Gastrocnemius medialis (tissue), 4 donors: Measurements from ENCODE around the gene DNPEP. TPM values are rescaled to one million over a fixed set of nuclear protein-coding genes. Genes with fewer than 3 reads are reported as not detected.
"Not testable (repeated sequence)": the region's sequence is repeated elsewhere in the genome, so short reads cannot be mapped to it uniquely, and the experiment has no call there.

ENCODE experiments used
- ATAC-seq, 2 donors: fragments of 150-250 bp; one replicate each; pipeline ENCODE4 v1.9.1; 2016
- DNase-seq, 2 donors: peaks; one replicate each; pipeline ENCODE4 v3.0.0-alpha.2; 2019
- H3K27ac ChIP-seq, 4 donors: fragments of 200-600 bp; sonication (generic); 1 replicate in 1 of 4; 2 replicates in 3 of 4; pipeline ENCODE4 v1.5.1; 2016 to 2018; ENCODE audit warnings: mild to moderate bottlenecking in 2 of 4, moderate library complexity in 1 of 4
- H3K27me3 ChIP-seq, 3 donors: fragments of 200-600 bp; sonication (generic) in 2 of 3; 1 replicate in 1 of 3; 2 replicates in 2 of 3; pipeline versions ENCODE4 v1.5.1 to v1.6.0; 2016 to 2019; ENCODE audit warnings: mild to moderate bottlenecking in 1 of 3, moderate library complexity in 1 of 3
- H3K36me3 ChIP-seq, 2 donors: fragments of 200-600 bp; sonication (generic) in 1 of 2; one replicate each; pipeline ENCODE4 v1.5.1; 2017 to 2018
- H3K4me1 ChIP-seq, 2 donors: fragments of 200-600 bp; sonication (generic) in 1 of 2; one replicate each; pipeline ENCODE4 v1.5.1; 2016 to 2017; ENCODE audit warnings: mild to moderate bottlenecking in 2 of 2
- H3K4me3 ChIP-seq, 4 donors: fragments of 200-600 bp; sonication (generic) in 3 of 4; 1 replicate in 1 of 4; 2 replicates in 3 of 4; pipeline ENCODE4 v1.5.1; 2016 to 2019; ENCODE audit warnings: mild to moderate bottlenecking in 2 of 4
- H3K9me3 ChIP-seq, 3 donors: fragments of 200-600 bp; sonication (generic) in 2 of 3; 1 replicate in 1 of 3; 2 replicates in 2 of 3; pipeline ENCODE4 v1.5.1; 2016 to 2019
- CTCF ChIP-seq, 5 experiments: fragments of 450-650 bp in 3 of 5; fragments of 200-600 bp in 2 of 5; sonication (generic) in 2 of 5; IDR thresholded peaks in 4 of 5; conservative IDR thresholded peaks in 1 of 5; 1 replicate in 4 of 5; 2 replicates in 1 of 5; pipeline ENCODE4 v1.5.1; 2016 to 2019; ENCODE audit warnings: antibody characterized with exemption in 5 of 5, mild to moderate bottlenecking in 3 of 5, moderate library complexity in 3 of 5
- POLR2A ChIP-seq, 2 donors: fragments of 450-650 bp; IDR thresholded peaks; one replicate each; pipeline ENCODE4 v1.6.1; 2017; ENCODE audit warnings: antibody characterized with exemption in 2 of 2, mild to moderate bottlenecking in 2 of 2, moderate library complexity in 2 of 2
- in situ Hi-C, 4 donors: fragments of 200-750 bp; cut with MboI; loops; one replicate each; pipeline versions ENCODE4 v1.15.0 to v1.8.0; 2017; ENCODE audit warnings: low sequenced_read_pairs in 4 of 4
- intact Hi-C: fragments of 100-400 bp; cut with DNase I; formaldehyde crosslinking; loops from one replicate; pipeline ENCODE4 v1.15.1; 2023; ENCODE audit warnings: low total_unique reads
- total RNA-seq, 4 donors: library from RNA; depleted of rRNA; stranded (reverse); fragments of >200 nt; gene quantifications; one replicate each; pipeline versions ENCODE4 v1.1.0 to v1.2.3, GENCODE V29; 2016

DNPEP gene
- total RNA-seq, 4 donors from 2014 or later: 56.0 to 147 (median 65.3) TPM

GRCh38 chr2:219395609-219396008 lies 7.9 kb upstream of the DNPEP start:
- H3K27me3 ChIP-seq: no peaks in the 10 kb centered on the region
- DNase-seq (no peak), ATAC-seq (no peak)
- no peaks in the 10 kb centered on the region for H3K36me3 ChIP-seq
- H3K27ac ChIP-seq: no peak overlapping the region
- intact Hi-C loops (no loop called here), in situ Hi-C loops (loop anchor here in 1 of 4 donors (25.0 kb wide), 1 partner anchor 733 kb away; the partner anchor contains the start of genes BCS1L, RNF25, STK36 and ZNF142)
- H3K4me1 ChIP-seq: peaks cover 34% of the 10 kb centered on the region in 2 donors
- no peak for TF ChIP-seq CTCF (IDR thresholded peaks at IDR 0.05 in 4 of 5, conservative IDR thresholded peaks at IDR 0.05 in 1 of 5)
- no peak for TF ChIP-seq POLR2A (IDR thresholded peaks at IDR 0.05)
- no peak overlapping the region for H3K4me3 ChIP-seq
- H3K9me3 ChIP-seq: no peaks in the 10 kb centered on the region

GRCh38 chr2:219395056-219395455 lies 7.3 kb upstream of the DNPEP start:
- intact Hi-C loops, H3K27ac ChIP-seq, H3K4me3 ChIP-seq, H3K27me3 ChIP-seq, ATAC-seq, H3K9me3 ChIP-seq, H3K36me3 ChIP-seq, DNase-seq: not testable (repeated sequence)
- H3K4me1 ChIP-seq: peaks cover 28 to 30% of the 10 kb centered on the region in 2 donors
- in situ Hi-C loops: loop anchor here in 1 of 4 donors (25.0 kb wide), 1 partner anchor 733 kb away; the partner anchor contains the start of genes BCS1L, RNF25, STK36 and ZNF142

GRCh38 chr2:219392754-219393153 lies 5.0 kb upstream of the DNPEP start:
- TF ChIP-seq CTCF (IDR thresholded peaks at IDR 0.05 in 4 of 5, conservative IDR thresholded peaks at IDR 0.05 in 1 of 5) (no peak), POLR2A (IDR thresholded peaks at IDR 0.05) (no peak)
- H3K4me3 ChIP-seq: no peak overlapping the region
- in situ Hi-C loops: loop anchor here in 1 of 4 donors (25.0 kb wide), 1 partner anchor 730 kb away; the partner anchor contains the start of genes BCS1L, RNF25, STK36 and ZNF142
- no peak for ATAC-seq
- H3K36me3 ChIP-seq: no peaks in the 10 kb centered on the region
- H3K27ac ChIP-seq: no peak overlapping the region
- H3K4me1 ChIP-seq: peaks cover 7 to 12% of the 10 kb centered on the region in 2 donors
- no peak for DNase-seq
- no peaks in the 10 kb centered on the region for H3K9me3 ChIP-seq
- H3K27me3 ChIP-seq: no peaks in the 10 kb centered on the region
- intact Hi-C loops: no loop called here

- DNase-seq: no peak
Observed at GRCh38 chr2:219388907-219389156, 1.1 kb upstream of the DNPEP start.

More at GRCh38 chr2:219388907-219389156, 1.1 kb upstream of the DNPEP start:
- in situ Hi-C loops: loop anchor here in 1 of 4 donors (25.0 kb wide), 1 partner anchor 727 kb away; the partner anchor contains the start of genes BCS1L, RNF25, STK36 and ZNF142
- no peaks in the 10 kb centered on the region for H3K9me3 ChIP-seq
- TF ChIP-seq CTCF (IDR thresholded peaks at IDR 0.05 in 4 of 5, conservative IDR thresholded peaks at IDR 0.05 in 1 of 5): no peak
- no peak for TF ChIP-seq POLR2A (IDR thresholded peaks at IDR 0.05)
- no peaks in the 10 kb centered on the region for H3K27me3 ChIP-seq
- peaks cover 7 to 26% of the 10 kb centered on the region in 2 donors for H3K36me3 ChIP-seq
- H3K4me1 ChIP-seq: peaks cover 9 to 13% of the 10 kb centered on the region in 2 donors
- H3K27ac ChIP-seq: peak overlapping the region; percentile 91 to 96 (median 93)
- no peak for ATAC-seq
- H3K4me3 ChIP-seq: peak overlapping the region; percentile 37 to 87 (median 53)
- intact Hi-C loops: loop anchor here (2.0 to 5.0 kb wide), 6 partner anchors 92 to 212 kb away; partner anchors contain the start of genes CHPF, CNPPD1, DNAJB2 and GMPPA
